ENCODE results near the gene ACOT8. TPM values are rescaled to one million over a fixed set of nuclear protein-coding genes. Genes with fewer than 3 reads are reported as not detected.

Gene ACOT8
- total RNA-seq, result 25.4 and 25.5 TPM in 2 replicates

GRCh38 chr20:45857114-45857881 lies at the start of gene ACOT8, which contains the start of gene ZSWIM3:
Gene ACOT8, minus strand, starts transcription at chr20:45857392. Its CDS starts 77 bp downstream, at chr20:45857315.
Gene ZSWIM3, plus strand, starts transcription at chr20:45857614. Its CDS starts 212 bp downstream, at chr20:45857826.

DNA sequence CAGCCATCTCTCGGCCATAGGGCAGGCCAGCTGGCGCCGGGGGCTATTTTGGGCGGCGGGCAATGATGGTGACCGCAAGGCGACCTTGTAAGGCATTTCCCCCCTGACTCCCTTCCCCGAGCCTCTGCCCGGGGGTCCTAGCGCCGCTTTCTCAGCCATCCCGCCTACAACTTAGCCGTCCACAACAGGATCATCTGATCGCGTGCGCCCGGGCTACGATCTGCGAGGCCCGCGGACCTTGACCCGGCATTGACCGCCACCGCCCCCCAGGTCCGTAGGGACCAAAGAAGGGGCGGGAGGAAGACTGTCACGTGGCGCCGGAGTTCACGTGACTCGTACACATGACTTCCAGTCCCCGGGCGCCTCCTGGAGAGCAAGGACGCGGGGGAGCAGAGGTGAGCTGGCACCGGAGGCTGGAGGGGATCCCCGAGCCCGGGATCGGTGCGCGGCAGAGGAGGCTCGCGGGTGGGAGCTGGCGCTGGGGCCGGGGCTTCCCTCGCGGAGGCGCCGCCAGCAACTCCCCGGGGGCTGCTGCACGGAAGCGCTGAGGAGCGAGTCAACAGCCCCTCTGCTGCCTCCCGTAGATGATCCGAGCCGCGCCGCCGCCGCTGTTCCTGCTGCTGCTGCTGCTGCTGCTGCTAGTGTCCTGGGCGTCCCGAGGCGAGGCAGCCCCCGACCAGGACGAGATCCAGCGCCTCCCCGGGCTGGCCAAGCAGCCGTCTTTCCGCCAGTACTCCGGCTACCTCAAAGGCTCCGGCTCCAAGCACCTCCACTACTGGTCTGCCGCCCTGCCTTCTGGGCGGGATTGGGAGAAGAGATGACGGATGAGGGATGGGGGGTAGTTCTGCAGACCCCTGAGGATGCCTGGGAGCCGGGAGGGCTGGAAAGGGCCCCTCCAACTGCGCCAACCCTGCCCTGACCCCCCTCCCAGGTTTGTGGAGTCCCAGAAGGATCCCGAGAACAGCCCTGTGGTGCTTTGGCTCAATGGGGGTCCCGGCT lies 34.1 kb upstream of the ACOT8 start, which contains the start of the genes CTSA and NEURL2:
Gene CTSA, plus strand, starts transcription at position 351 of the 999 bp plus-strand sequence. Its CDS starts 234 bp downstream, at position 585.
Gene NEURL2, minus strand, starts transcription at position 224 of the 999 bp plus-strand sequence. Its CDS starts 217 bp downstream, at position 7.

DNA sequence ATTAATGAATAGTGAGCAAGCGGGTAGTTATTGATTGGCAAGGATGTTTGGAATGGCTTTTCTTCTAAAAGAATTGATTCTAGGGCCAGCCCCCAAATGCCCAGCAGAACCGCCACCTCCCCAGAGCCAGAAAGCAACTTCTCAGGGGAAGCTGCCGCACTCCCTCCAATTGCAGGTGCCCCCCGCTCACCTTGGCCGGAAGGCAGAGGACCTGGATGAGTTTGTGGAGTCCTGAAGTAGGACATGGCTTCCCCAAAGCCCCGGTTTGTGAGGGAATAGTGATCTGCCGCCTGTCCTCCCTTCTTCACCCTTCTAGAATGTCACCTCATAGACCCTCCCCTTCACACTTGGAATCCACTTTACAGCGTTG lies 30.1 kb upstream of the ACOT8 start, which contains the start of gene SPATA25:
Gene SPATA25, minus strand, starts transcription at position 277 of the 370 bp plus-strand sequence. Its CDS starts 32 bp downstream, at position 245.

GRCh38 chr20:45880988-45881788 lies 24.0 kb upstream of the ACOT8 start, which contains the start of gene ZSWIM1:
Gene ZSWIM1, plus strand, starts transcription at chr20:45881227. Its CDS starts 1,366 bp downstream, at chr20:45882593.

GRCh38 chr20:45833030-45833882 lies 23.9 kb downstream of the ACOT8 start, which contains the start of gene SNX21:
Gene SNX21, plus strand, starts transcription at chr20:45833799. Its CDS starts 121 bp downstream, at chr20:45833920.

GRCh38 chr20:45827030-45827652 lies 30.1 kb downstream of the ACOT8 start, which contains the start of gene TNNC2:
Gene TNNC2, minus strand, starts transcription at chr20:45827312. Its CDS starts 64 bp downstream, at chr20:45827248.

DNA sequence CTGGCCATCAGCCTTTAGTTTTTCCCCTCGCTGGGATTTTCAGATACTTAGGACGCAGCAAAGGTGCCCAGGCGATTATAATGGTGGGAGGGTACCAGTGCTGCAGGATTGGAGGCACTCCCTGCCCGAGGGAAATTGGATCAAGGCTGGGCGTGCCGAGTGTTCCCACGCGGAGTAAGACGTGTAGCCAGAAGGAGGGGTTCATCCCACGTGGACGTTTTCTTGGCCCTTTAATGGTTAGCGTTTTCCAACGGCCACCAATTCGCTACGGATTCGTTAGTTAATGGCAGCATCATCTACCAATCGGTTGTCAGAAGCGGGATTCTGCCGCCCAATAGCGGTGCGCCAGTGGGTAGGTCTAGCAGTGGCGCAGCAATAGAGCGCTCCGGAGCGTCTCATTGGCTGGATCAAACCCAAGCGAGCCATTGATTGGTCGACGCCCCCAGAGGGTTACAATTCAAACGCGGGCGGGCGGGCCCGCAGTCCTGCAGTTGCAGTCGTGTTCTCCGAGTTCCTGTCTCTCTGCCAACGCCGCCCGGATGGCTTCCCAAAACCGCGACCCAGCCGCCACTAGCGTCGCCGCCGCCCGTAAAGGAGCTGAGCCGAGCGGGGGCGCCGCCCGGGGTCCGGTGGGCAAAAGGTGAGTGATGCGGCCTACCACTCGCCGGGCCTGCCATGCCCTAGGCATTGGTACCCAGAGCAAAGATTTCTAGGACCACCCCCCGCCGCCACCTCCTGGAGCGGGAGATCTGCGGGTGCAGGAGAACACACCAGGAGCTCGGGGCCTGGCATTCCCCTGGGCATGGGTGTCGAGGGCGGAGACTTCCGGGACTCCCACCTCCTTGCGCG lies 44.8 kb downstream of the ACOT8 start, which contains the start of gene UBE2C:
Gene UBE2C, plus strand, starts transcription at position 488 of the 849 bp plus-strand sequence. Its CDS starts 52 bp downstream, at position 540.

Other genes starting within 250 kb of the ACOT8 start
- not detected in 2 replicates for gene WFDC10A, start 227.7 kb downstream of the ACOT8 start, total RNA-seq
- gene WFDC9, start 226.1 kb downstream of the ACOT8 start, total RNA-seq, result not detected in 2 replicates
- not detected in 2 replicates for gene WFDC11, start 187.2 kb downstream of the ACOT8 start, total RNA-seq
- gene WFDC13, start 155.4 kb downstream of the ACOT8 start, total RNA-seq, result not detected in 2 replicates
- not detected in 2 replicates for gene WFDC10B, start 152.4 kb downstream of the ACOT8 start, total RNA-seq
- gene SPINT4, start 135.0 kb downstream of the ACOT8 start, total RNA-seq, result not detected in 2 replicates
- gene WFDC3, start 65.5 kb downstream of the ACOT8 start, total RNA-seq, result 0.76 and 1.4 TPM in 2 replicates
- gene DNTTIP1, start 65.4 kb downstream of the ACOT8 start, total RNA-seq, result 20.6 and 22.6 TPM in 2 replicates
- 17.1 and 17.3 TPM in 2 replicates for gene UBE2C, start 44.7 kb downstream of the ACOT8 start, total RNA-seq
- 0.39 and 1.4 TPM in 2 replicates for gene TNNC2, start 30.1 kb downstream of the ACOT8 start, total RNA-seq
- 105 TPM in 2 replicates for gene SNX21, start 23.6 kb downstream of the ACOT8 start, total RNA-seq
- 7.2 and 9.6 TPM in 2 replicates for gene ZSWIM3, start 222 bp upstream of the ACOT8 start, total RNA-seq
- gene ZSWIM1, start 23.8 kb upstream of the ACOT8 start, total RNA-seq, result 8.4 and 9.6 TPM in 2 replicates
- 0.76 and 1.6 TPM in 2 replicates for gene SPATA25, start 30.2 kb upstream of the ACOT8 start, total RNA-seq
- gene NEURL2, start 33.8 kb upstream of the ACOT8 start, total RNA-seq, result 2.7 and 4.8 TPM in 2 replicates
- gene CTSA, start 33.9 kb upstream of the ACOT8 start, total RNA-seq, result 116 and 145 TPM in 2 replicates
- gene PLTP, start 54.8 kb upstream of the ACOT8 start, total RNA-seq, result 17.5 and 18.3 TPM in 2 replicates
- 11.6 and 14.0 TPM in 2 replicates for gene PCIF1, start 77.3 kb upstream of the ACOT8 start, total RNA-seq
- 19.5 and 20.2 TPM in 2 replicates for gene ZNF335, start 114.8 kb upstream of the ACOT8 start, total RNA-seq
- under 0.01 and 0.52 TPM in 2 replicates for gene MMP9, start 151.5 kb upstream of the ACOT8 start, total RNA-seq
- gene SLC12A5, start 171.8 kb upstream of the ACOT8 start, total RNA-seq, result under 0.01 TPM in 2 replicates
- gene NCOA5, start 232.6 kb upstream of the ACOT8 start, total RNA-seq, result 12.9 and 17.2 TPM in 2 replicates

Data from articular chondrocyte of knee joint (primary cell).